Suprapubic skin (tissue), 4 donors: ENCODE measurements around the gene API5. TPM values are rescaled to one million over a fixed set of nuclear protein-coding genes. Genes with fewer than 3 reads are reported as not detected.

Experiments
- DNase-seq, 2 donors: peaks; one replicate each; pipeline ENCODE4 v3.0.0-alpha.2; 2019; ENCODE audit warnings: low spot score in 2 of 2
- H3K27ac ChIP-seq: fragments of 200-600 bp; sonication (generic); one replicate; pipeline ENCODE4 v1.5.1; 2019
- H3K27me3 ChIP-seq: fragments of 200-600 bp; sonication (generic); one replicate; pipeline ENCODE4 v1.5.1; 2019
- H3K36me3 ChIP-seq: fragments of 200-600 bp; sonication (generic); one replicate; pipeline ENCODE4 v1.5.1; 2019
- H3K4me1 ChIP-seq: fragments of 200-600 bp; sonication (generic); one replicate; pipeline ENCODE4 v1.5.1; 2019
- H3K4me3 ChIP-seq: fragments of 200-600 bp; sonication (generic); one replicate; pipeline ENCODE4 v1.5.1; 2019; ENCODE audit warnings: mild to moderate bottlenecking
- H3K9me3 ChIP-seq: fragments of 200-600 bp; sonication (generic); one replicate; pipeline ENCODE4 v1.5.1; 2019
- CTCF ChIP-seq, 2 donors: fragments of 200-600 bp in 1 of 2; fragments of 450-650 bp in 1 of 2; sonication (generic) in 1 of 2; IDR thresholded peaks; one replicate each; pipeline ENCODE4 v1.5.1; 2016 to 2019; ENCODE audit warnings: antibody characterized with exemption in 2 of 2, mild to moderate bottlenecking in 1 of 2, moderate library complexity in 1 of 2
- EP300 ChIP-seq: sonication (generic); formaldehyde crosslinking; IDR thresholded peaks from one replicate; pipeline ENCODE4 v1.6.1; 2017; ENCODE audit warnings: antibody characterized with exemption
- POLR2A ChIP-seq, 2 donors: fragments of 450-650 bp; IDR thresholded peaks; one replicate each; pipeline ENCODE4 v1.6.1; 2017; ENCODE audit warnings: antibody characterized with exemption in 2 of 2, mild to moderate bottlenecking in 2 of 2, moderate library complexity in 2 of 2
- POLR2AphosphoS5 ChIP-seq, 3 donors: sonication (generic); formaldehyde crosslinking; IDR thresholded peaks; one replicate each; pipeline ENCODE4 v1.6.1; 2017; ENCODE audit warnings: antibody characterized with exemption in 3 of 3
- WGBS: methylation state at CpG from one replicate; pipeline ENCODE4 v1.1.5; 2018; 5-methylcytosine and 5-hydroxymethylcytosine counted together
- total RNA-seq, 4 donors: library from RNA; depleted of rRNA; stranded (reverse); fragments of >200 nt; gene quantifications; one replicate each; pipeline ENCODE4 v1.1.0, GENCODE V29; 2016

API5 gene
- total RNA-seq, 4 donors from 2014 or later = 50.1 to 69.7 (median 61.9) TPM

GRCh38 chr11:43376594-43376993 is 64.8 kb downstream of the API5 start:
- WGBS = 46% methylated on average over 2 of the region's 2 CpGs
- H3K4me3 ChIP-seq = no peak overlapping the region
- TF ChIP-seq POLR2A (IDR thresholded peaks at IDR 0.05) = no peak
- no peak for TF ChIP-seq CTCF (IDR thresholded peaks at IDR 0.05)
- no peak for TF ChIP-seq POLR2AphosphoS5 (IDR thresholded peaks at IDR 0.05)
- TF ChIP-seq EP300 = no peak
- peaks cover 11% of the 10 kb centered on the region for H3K4me1 ChIP-seq
- H3K9me3 ChIP-seq = no peaks in the 10 kb centered on the region
- DNase-seq = no peak
- H3K27ac ChIP-seq = no peak overlapping the region
- H3K36me3 ChIP-seq = peaks cover 3% of the 10 kb centered on the region
- no peaks in the 10 kb centered on the region for H3K27me3 ChIP-seq

GRCh38 chr11:43377389-43377788 is 65.6 kb downstream of the API5 start:
- H3K27ac ChIP-seq = no peak overlapping the region

GRCh38 chr11:43378897-43379296 is 67.1 kb downstream of the API5 start:
- no peaks in the 10 kb centered on the region for H3K36me3 ChIP-seq
- peaks cover 11% of the 10 kb centered on the region for H3K4me1 ChIP-seq
- no peak for DNase-seq
- H3K4me3 ChIP-seq = no peak overlapping the region
- WGBS = 90% methylated on average over 3 of the region's 3 CpGs
- H3K9me3 ChIP-seq = no peaks in the 10 kb centered on the region
- TF ChIP-seq POLR2AphosphoS5 (IDR thresholded peaks at IDR 0.05) = no peak
- TF ChIP-seq EP300 = no peak
- TF ChIP-seq CTCF (IDR thresholded peaks at IDR 0.05) = no peak
- TF ChIP-seq POLR2A (IDR thresholded peaks at IDR 0.05) = no peak
- H3K27ac ChIP-seq = no peak overlapping the region
- H3K27me3 ChIP-seq = no peaks in the 10 kb centered on the region

More at GRCh38 chr11:43377389-43377788, 65.6 kb downstream of the API5 start:
- Histone ChIP-seq H3K36me3 (no peaks in the 10 kb centered on the region), H3K27me3 (no peaks in the 10 kb centered on the region), H3K4me1 (peaks cover 11% of the 10 kb centered on the region), H3K9me3 (no peaks in the 10 kb centered on the region), H3K4me3 (no peak overlapping the region)
- no peak for TF ChIP-seq POLR2A (IDR thresholded peaks at IDR 0.05)
- no peak for TF ChIP-seq EP300
- TF ChIP-seq CTCF (IDR thresholded peaks at IDR 0.05) = no peak
- no peak for TF ChIP-seq POLR2AphosphoS5 (IDR thresholded peaks at IDR 0.05)
- no peak for DNase-seq

DNA sequence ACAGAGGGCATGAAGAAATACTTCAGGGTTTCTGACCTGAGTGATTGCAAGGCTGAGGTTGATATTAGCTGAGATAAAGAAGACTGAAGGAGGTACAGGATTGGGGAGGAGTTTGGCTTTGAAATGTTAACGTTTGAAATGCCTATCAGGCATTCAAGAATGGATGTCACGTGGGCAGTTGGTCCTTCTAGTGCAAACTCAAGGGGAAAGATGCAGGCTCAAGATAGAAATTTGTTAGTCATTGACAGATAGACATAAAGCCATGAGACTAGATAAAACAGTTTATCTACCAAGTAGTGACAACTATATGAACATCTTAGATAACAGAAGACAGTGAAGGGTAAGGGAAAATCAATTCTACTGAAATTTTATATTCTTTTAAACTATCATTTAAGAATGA is 70.0 kb downstream of the API5 start:
- Histone ChIP-seq H3K9me3 (no peaks in the 10 kb centered on the region), H3K36me3 (peaks cover 3% of the 10 kb centered on the region), H3K4me3 (no peak overlapping the region), H3K27ac (no peak overlapping the region), H3K4me1 (peaks cover 11% of the 10 kb centered on the region), H3K27me3 (no peaks in the 10 kb centered on the region)
- 53% methylated on average over 2 of the region's 2 CpGs for WGBS
- TF ChIP-seq POLR2A (IDR thresholded peaks at IDR 0.05) (no peak), POLR2AphosphoS5 (IDR thresholded peaks at IDR 0.05) (no peak), EP300 (no peak), CTCF (IDR thresholded peaks at IDR 0.05) (no peak)
- no peak for DNase-seq

DNA sequence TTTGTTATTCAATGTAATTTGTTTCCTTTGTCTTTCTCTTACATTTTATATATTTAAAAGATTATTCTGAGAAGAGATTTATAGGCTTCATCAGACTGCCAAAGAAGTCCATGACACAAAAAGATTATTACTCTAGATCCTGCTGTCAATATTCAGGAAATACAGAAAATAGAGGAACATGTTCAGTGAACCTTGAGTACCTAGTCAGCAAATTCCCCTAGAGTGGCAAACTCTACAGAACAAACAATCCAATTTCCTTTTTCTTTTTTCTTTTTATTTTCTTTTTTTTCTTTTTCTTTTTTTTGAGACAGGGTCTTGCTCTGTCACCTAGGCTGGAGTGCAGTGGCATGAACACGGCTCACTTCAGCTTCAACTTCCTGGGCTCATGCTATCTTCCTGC is 70.8 kb downstream of the API5 start:
- Histone ChIP-seq H3K4me3 (no peak overlapping the region), H3K27me3 (no peaks in the 10 kb centered on the region), H3K36me3 (peaks cover 8% of the 10 kb centered on the region), H3K4me1 (peaks cover 9% of the 10 kb centered on the region), H3K9me3 (no peaks in the 10 kb centered on the region), H3K27ac (no peak overlapping the region)
- TF ChIP-seq CTCF (IDR thresholded peaks at IDR 0.05) (no peak), EP300 (no peak), POLR2A (IDR thresholded peaks at IDR 0.05) (no peak), POLR2AphosphoS5 (IDR thresholded peaks at IDR 0.05) (no peak)
- DNase-seq = no peak
- WGBS = 77% methylated on average over 1 of the region's 1 CpG
